Tibial nerve (tissue), 4 donors: ENCODE data around the gene SLC66A3.

ENCODE experiments used
- EP300 ChIP-seq, 2 donors: sonication (generic); formaldehyde crosslinking; IDR thresholded peaks; one replicate each; pipeline ENCODE4 v1.6.1; 2017; ENCODE audit warnings: antibody characterized with exemption in 2 of 2, mild to moderate bottlenecking in 1 of 2
- POLR2A ChIP-seq, 2 donors: fragments of 450-650 bp; IDR thresholded peaks; one replicate each; pipeline ENCODE4 v1.6.1; 2017; ENCODE audit warnings: antibody characterized with exemption in 2 of 2, mild to moderate bottlenecking in 2 of 2, moderate library complexity in 2 of 2
- TF ChIP-seq, protein P1 (sequence below), 5 experiments: fragments of 200-600 bp in 3 of 5; fragments of 450-650 bp in 2 of 5; sonication (generic) in 3 of 5; IDR thresholded peaks; one replicate each; pipeline ENCODE4 v1.5.1; 2016 to 2019; ENCODE audit warnings: antibody characterized with exemption in 5 of 5, mild to moderate bottlenecking in 3 of 5, moderate library complexity in 2 of 5

DNA sequence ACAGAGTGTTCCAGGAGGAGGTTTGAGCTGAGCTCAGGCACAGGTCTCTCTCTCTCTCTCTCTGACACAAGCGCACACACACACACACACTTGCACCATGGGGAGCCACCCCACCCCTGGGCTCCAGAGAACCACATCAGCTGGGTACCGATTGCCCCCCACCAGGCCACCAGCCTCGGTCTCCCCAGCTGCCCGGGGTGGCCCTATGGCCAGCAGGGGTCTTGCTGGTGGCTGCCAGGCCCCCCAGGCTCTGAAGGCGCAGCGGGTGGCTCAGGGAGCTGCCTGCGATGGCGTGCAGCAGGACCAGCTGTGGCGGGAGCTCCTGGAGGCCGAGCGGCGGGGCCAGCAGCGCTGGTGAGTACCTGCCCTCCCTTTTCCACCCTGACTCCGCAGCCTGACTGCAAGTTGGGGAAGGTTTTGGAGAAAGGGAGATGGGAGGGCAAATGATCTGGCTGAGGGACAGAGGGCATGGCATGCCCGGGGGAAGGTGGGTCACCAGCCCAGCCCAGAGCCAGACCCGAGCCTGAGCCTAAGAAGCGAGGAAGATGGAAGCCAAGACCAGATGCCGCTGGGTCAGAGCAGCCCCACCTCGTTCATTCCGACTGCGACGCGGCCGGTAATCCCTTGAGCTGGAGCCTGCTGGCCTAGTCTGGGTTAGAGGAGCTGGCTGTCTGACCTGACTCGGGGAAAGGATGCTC lies 21.9 kb upstream of the SLC66A3 start:
- TF ChIP-seq, protein P1, sequence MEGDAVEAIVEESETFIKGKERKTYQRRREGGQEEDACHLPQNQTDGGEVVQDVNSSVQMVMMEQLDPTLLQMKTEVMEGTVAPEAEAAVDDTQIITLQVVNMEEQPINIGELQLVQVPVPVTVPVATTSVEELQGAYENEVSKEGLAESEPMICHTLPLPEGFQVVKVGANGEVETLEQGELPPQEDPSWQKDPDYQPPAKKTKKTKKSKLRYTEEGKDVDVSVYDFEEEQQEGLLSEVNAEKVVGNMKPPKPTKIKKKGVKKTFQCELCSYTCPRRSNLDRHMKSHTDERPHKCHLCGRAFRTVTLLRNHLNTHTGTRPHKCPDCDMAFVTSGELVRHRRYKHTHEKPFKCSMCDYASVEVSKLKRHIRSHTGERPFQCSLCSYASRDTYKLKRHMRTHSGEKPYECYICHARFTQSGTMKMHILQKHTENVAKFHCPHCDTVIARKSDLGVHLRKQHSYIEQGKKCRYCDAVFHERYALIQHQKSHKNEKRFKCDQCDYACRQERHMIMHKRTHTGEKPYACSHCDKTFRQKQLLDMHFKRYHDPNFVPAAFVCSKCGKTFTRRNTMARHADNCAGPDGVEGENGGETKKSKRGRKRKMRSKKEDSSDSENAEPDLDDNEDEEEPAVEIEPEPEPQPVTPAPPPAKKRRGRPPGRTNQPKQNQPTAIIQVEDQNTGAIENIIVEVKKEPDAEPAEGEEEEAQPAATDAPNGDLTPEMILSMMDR (IDR thresholded peaks at IDR 0.05) = no peak
- TF ChIP-seq POLR2A (IDR thresholded peaks at IDR 0.05) = no peak
- TF ChIP-seq EP300 (IDR thresholded peaks at IDR 0.05) = no peak
